Esophagus squamous epithelium (tissue), 5 donors: ENCODE data around the gene COL23A1. TPM values are rescaled to one million over a fixed set of nuclear protein-coding genes. Genes with fewer than 3 reads are reported as not detected.
A peak's percentile ranks its signal among the peaks of the same experiment; 100 is the strongest.

Source experiments
- DNase-seq: peaks from one replicate; lab custom pipeline; 2025; lab: John Stamatoyannopoulos, UW
- H3K27ac ChIP-seq, 4 donors: fragments of 200-600 bp; sonication (generic); one replicate each; pipeline ENCODE4 v1.5.1; 2016 to 2019; ENCODE audit warnings: mild to moderate bottlenecking in 1 of 4
- H3K27me3 ChIP-seq, 4 donors: fragments of 200-600 bp; sonication (generic); 1 replicate in 3 of 4; 2 replicates in 1 of 4; pipeline versions ENCODE4 v1.5.1 to v1.6.0; 2017 to 2021; ENCODE audit warnings: antibody characterized with exemption in 1 of 4
- H3K36me3 ChIP-seq, 3 donors: fragments of 200-600 bp; sonication (generic); one replicate each; pipeline ENCODE4 v1.5.1; 2016 to 2019
- H3K4me1 ChIP-seq, 3 donors: fragments of 200-600 bp; sonication (generic); one replicate each; pipeline ENCODE4 v1.5.1; 2017 to 2019
- H3K4me3 ChIP-seq, 4 donors: fragments of 200-600 bp; sonication (generic); 1 replicate in 3 of 4; 2 replicates in 1 of 4; pipeline ENCODE4 v1.5.1; 2016 to 2019; ENCODE audit warnings: mild to moderate bottlenecking in 2 of 4, moderate library complexity in 1 of 4
- H3K9me3 ChIP-seq, 3 donors: fragments of 200-600 bp; sonication (generic); one replicate each; pipeline ENCODE4 v1.5.1; 2016 to 2019
- POLR2A ChIP-seq, 4 donors: fragments of 450-650 bp; IDR thresholded peaks; one replicate each; pipeline ENCODE4 v1.6.1; 2017; ENCODE audit warnings: antibody characterized with exemption in 4 of 4, mild to moderate bottlenecking in 4 of 4, moderate library complexity in 3 of 4
- WGBS, 2 donors: methylation state at CpG; one replicate each; pipeline ENCODE4 v1.1.5; 2018; 5-methylcytosine and 5-hydroxymethylcytosine counted together
- intact Hi-C: fragments of 100-400 bp; cut with DNase I; formaldehyde crosslinking; loops from one replicate; pipeline ENCODE4 v1.15.0; 2022
- total RNA-seq, 4 donors: library from RNA; depleted of rRNA; stranded (reverse); fragments of >200 nt; gene quantifications; one replicate each; pipeline ENCODE4 v1.1.0, GENCODE V29; 2016
- TF ChIP-seq, protein P1 (sequence below), 6 experiments: fragments of 450-650 bp in 4 of 6; fragments of 200-600 bp in 2 of 6; sonication (generic) in 2 of 6; IDR thresholded peaks; one replicate each; pipeline ENCODE4 v1.5.1; 2016 to 2019; ENCODE audit warnings: antibody characterized with exemption in 6 of 6, mild to moderate bottlenecking in 4 of 6, moderate library complexity in 4 of 6
- donor health status: DM: yes; HTN: yes; CAD: no.

Gene COL23A1
- total RNA-seq, 4 donors from 2014 or later, result 0.41 to 1.5 (median 0.44) TPM; not detected in 1

DNA sequence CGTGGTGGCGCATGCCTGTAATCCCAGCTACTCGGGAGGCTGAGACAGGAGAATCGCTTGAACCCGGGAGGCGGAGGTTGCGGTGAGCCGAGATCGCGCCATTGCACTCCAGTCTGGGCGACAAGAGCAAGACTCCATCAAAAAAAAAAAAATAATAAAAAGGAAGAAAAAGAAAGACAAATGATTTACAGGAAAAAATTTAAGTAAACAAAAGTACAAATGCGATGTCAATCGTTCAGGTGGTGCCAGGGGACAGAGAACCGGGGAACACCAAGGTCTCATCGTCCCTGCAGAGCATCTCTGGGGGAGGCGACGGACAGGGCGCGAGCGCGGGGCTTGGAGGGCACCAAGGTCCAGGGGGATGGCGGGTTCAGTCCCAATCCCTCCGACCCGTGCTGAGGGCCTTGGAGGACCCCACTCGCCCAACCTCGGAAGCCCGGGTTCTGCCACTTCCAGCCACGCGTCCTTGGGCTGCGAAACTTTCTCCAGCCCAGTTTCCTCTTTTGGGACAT is 386.5 kb downstream of the COL23A1 start:
- intact Hi-C loops, result no loop called here
- no peaks in the 10 kb centered on the region for H3K27me3 ChIP-seq
- peak overlapping the region; percentile 78 to 100 (median 92) for H3K4me3 ChIP-seq
- no peak for DNase-seq
- 11 to 27% methylated on average over 22 to 24 of the region's 30 CpGs for WGBS, 2 donors
- TF ChIP-seq, protein P1, sequence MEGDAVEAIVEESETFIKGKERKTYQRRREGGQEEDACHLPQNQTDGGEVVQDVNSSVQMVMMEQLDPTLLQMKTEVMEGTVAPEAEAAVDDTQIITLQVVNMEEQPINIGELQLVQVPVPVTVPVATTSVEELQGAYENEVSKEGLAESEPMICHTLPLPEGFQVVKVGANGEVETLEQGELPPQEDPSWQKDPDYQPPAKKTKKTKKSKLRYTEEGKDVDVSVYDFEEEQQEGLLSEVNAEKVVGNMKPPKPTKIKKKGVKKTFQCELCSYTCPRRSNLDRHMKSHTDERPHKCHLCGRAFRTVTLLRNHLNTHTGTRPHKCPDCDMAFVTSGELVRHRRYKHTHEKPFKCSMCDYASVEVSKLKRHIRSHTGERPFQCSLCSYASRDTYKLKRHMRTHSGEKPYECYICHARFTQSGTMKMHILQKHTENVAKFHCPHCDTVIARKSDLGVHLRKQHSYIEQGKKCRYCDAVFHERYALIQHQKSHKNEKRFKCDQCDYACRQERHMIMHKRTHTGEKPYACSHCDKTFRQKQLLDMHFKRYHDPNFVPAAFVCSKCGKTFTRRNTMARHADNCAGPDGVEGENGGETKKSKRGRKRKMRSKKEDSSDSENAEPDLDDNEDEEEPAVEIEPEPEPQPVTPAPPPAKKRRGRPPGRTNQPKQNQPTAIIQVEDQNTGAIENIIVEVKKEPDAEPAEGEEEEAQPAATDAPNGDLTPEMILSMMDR (IDR thresholded peaks at IDR 0.05), result no peak
- TF ChIP-seq POLR2A (IDR thresholded peaks at IDR 0.05), result no peak
- H3K36me3 ChIP-seq, result peaks cover 0 to 24% (median 9%) of the 10 kb centered on the region in 3 donors
- peaks cover 19 to 73% (median 35%) of the 10 kb centered on the region in 3 donors for H3K4me1 ChIP-seq
- peak overlapping the region; percentile 86 to 99 (median 94) for H3K27ac ChIP-seq
- H3K9me3 ChIP-seq, result no peaks in the 10 kb centered on the region

- H3K27ac ChIP-seq, result no peak overlapping the region
- no peak for TF ChIP-seq POLR2A (IDR thresholded peaks at IDR 0.05)
- H3K36me3 ChIP-seq, result peaks cover 0 to 12% (median 9%) of the 10 kb centered on the region in 3 donors
- H3K4me1 ChIP-seq, result peaks cover 19 to 61% (median 29%) of the 10 kb centered on the region in 3 donors
- intact Hi-C loops, result no loop called here
- no peak overlapping the region for H3K4me3 ChIP-seq
- WGBS, 2 donors, result 92 to 94% methylated on average over 10 of the region's 10 CpGs
- DNase-seq, result no peak
- H3K9me3 ChIP-seq, result no peaks in the 10 kb centered on the region
- no peaks in the 10 kb centered on the region for H3K27me3 ChIP-seq
These were observed 387.7 kb downstream of the COL23A1 start for GRCh38 chr5:178202541-178202940.

GRCh38 chr5:178201927-178202235 is 388.3 kb downstream of the COL23A1 start:
- no peak overlapping the region for H3K4me3 ChIP-seq
- DNase-seq, result no peak
- intact Hi-C loops, result no loop called here
- H3K9me3 ChIP-seq, result no peaks in the 10 kb centered on the region
- H3K27me3 ChIP-seq, result no peaks in the 10 kb centered on the region
- peaks cover 13 to 54% (median 23%) of the 10 kb centered on the region in 3 donors for H3K4me1 ChIP-seq
- 20 to 31% methylated on average over 1 to 2 of the region's 2 CpGs for WGBS, 2 donors
- TF ChIP-seq, protein P1 (IDR thresholded peaks at IDR 0.05), result no peak
- TF ChIP-seq POLR2A (IDR thresholded peaks at IDR 0.05), result no peak
- peaks cover 0 to 5% (median 5%) of the 10 kb centered on the region in 3 donors for H3K36me3 ChIP-seq
- H3K27ac ChIP-seq, result peak overlapping the region in 1 of 4 donors; percentile 61

DNA sequence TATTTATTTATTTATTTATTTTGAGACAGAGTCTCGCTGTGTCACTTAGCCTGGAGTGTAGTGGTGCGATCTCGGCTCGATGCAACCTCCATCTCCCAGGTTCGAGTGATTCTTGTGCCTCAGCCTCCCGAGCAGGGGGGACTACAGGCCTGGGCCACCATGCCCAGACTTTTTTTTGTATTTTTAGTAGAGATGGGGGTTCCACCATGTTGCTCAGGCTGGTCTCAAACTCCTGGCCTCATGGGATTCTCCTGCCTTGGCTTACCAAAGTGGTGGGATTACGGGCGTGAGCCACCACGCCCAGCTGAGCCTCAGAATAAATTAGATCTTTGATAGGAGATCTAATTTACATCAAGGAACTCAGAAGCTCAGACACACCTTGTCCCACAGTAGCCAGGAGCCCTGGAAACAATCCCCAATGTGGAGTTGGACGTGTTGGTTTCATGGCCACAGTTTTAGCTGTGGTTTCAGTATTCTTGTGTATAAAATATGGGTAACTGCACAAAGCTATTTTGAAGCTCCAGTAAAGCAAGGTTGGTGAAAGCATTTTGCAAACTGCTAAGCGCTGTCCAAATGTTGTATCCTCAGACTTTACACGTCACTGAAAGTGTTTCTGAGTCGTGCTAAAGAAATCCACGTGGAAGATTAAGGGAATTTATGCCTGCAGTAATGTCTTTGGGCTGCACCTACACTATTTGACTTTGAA is 388.8 kb downstream of the COL23A1 start:
- intact Hi-C loops, result no loop called here
- peak overlapping the region in 2 of 4 donors; percentile 15 to 61 for H3K27ac ChIP-seq
- no peaks in the 10 kb centered on the region for H3K27me3 ChIP-seq
- no peaks in the 10 kb centered on the region for H3K9me3 ChIP-seq
- no peak overlapping the region for H3K4me3 ChIP-seq
- 70 to 79% methylated on average over 12 to 14 of the region's 14 CpGs for WGBS, 2 donors
- TF ChIP-seq, protein P1 (IDR thresholded peaks at IDR 0.05), result no peak
- TF ChIP-seq POLR2A (IDR thresholded peaks at IDR 0.05), result no peak
- H3K4me1 ChIP-seq, result peaks cover 8 to 49% (median 18%) of the 10 kb centered on the region in 3 donors
- peaks cover 0 to under 1% (median under 1%) of the 10 kb centered on the region in 3 donors for H3K36me3 ChIP-seq
- no peak for DNase-seq

DNA sequence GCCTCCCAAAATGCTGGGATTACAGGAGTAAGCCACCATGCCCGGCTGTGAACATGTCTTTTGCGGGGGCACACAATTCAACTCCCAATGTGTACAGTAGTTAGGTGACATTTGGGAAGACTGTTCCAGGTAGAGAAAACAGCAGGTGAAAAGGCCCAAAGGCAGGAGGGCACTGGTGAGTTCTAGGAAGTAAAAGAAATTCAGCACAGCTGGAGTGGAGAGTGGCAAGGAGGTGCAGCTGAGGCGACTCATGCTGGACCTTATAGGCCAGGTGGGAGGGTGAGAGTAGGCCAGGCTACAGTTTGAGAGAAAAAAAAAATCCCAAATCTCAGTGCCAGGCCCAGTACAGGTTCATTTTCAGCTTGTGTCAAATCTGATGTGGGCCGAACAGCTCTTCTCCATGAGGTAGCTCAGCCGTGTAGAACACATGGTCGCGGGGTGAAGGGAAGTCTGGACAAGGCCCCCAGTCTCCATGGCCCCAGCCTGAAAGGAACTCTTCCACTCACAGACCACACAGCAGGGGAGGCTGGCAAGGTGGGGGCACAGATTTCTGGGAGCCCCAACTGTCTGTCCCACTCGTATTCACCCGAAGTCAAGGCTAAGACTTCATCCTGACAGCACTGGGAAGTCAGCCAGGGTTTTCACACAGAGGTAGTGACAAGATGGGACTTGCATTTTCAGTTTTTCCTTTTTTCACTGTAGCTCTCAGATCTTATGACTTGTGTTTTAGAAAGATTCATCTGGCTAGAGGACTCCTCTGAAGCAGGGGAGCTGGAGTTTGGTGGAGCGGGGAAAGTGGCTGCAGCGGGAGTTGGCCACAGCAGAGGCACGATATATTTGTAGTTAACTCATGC is 390.4 kb downstream of the COL23A1 start:
- intact Hi-C loops, result no loop called here
- no peak overlapping the region for H3K4me3 ChIP-seq
- no peaks in the 10 kb centered on the region for H3K9me3 ChIP-seq
- peak overlapping the region in 3 of 4 donors; percentile 61 to 69 (median 64) for H3K27ac ChIP-seq
- H3K4me1 ChIP-seq, result peaks cover 0 to 39% (median 11%) of the 10 kb centered on the region in 3 donors
- TF ChIP-seq, protein P1 (IDR thresholded peaks at IDR 0.05), result no peak
- no peak for DNase-seq
- H3K27me3 ChIP-seq, result no peaks in the 10 kb centered on the region
- H3K36me3 ChIP-seq, result no peaks in the 10 kb centered on the region
- WGBS, 2 donors, result 50 to 63% methylated on average over 12 of the region's 12 CpGs
